WTC11 (cell line): ENCODE results near the gene FAR2. TPM values are rescaled to one million over a fixed set of nuclear protein-coding genes. Genes with fewer than 3 reads are reported as not detected.
A peak's percentile ranks its signal among the peaks of the same experiment; 100 is the strongest.

Source experiments
- ATAC-seq: fragments of 200-7000 bp; cut with Tn5 transposase; 2 replicates; pipeline ENCODE4 v1.10.0; 2021; ENCODE audit warnings: mild to moderate bottlenecking, moderate library complexity
- CTCF ChIA-PET: fragments of 300-600 bp; sonication (Branson Sonifier 250); formaldehyde crosslinking; loops from one replicate; lab custom pipeline; 2021; ENCODE audit warnings: antibody characterized with exemption; lab: Charles Lee
- POLR2A ChIA-PET: fragments of 350-600 bp; sonication (Branson Sonifier 250); formaldehyde crosslinking; loops from one replicate; lab custom pipeline; 2021; ENCODE audit warnings: antibody characterized with exemption; lab: Charles Lee
- DNase-seq: peaks from one replicate; pipeline ENCODE4 v3.0.0; 2021; ENCODE audit warnings: low spot score
- H3K27ac Mint-ChIP-seq: 2 replicates; pipeline ENCODE4 v1.8.0; 2021; ENCODE audit warnings: mixed read lengths
- H3K27me3 Mint-ChIP-seq: 2 replicates; pipeline ENCODE4 v1.8.0; 2021; ENCODE audit warnings: low read depth, mild to moderate bottlenecking, moderate library complexity, mixed read lengths
- H3K36me3 Mint-ChIP-seq: 2 replicates; pipeline ENCODE4 v1.8.0; 2021; ENCODE audit warnings: mixed read lengths
- H3K4me1 Mint-ChIP-seq: 2 replicates; pipeline ENCODE4 v1.8.0; 2022; ENCODE audit warnings: mixed read lengths
- H3K4me3 Mint-ChIP-seq: 2 replicates; pipeline ENCODE4 v1.8.0; 2021; ENCODE audit warnings: mild to moderate bottlenecking, moderate library complexity, mixed read lengths
- H3K9me3 Mint-ChIP-seq: 2 replicates; pipeline ENCODE4 v1.8.0; 2021; ENCODE audit warnings: mixed read lengths
- AFF4 ChIP-seq: sonication (generic); formaldehyde crosslinking; IDR thresholded peaks from 2 replicates; pipeline ENCODE4 v1.8.1; 2023; ENCODE audit warnings: mild to moderate bottlenecking, missing genetic modification reagents, borderline replicate concordance
- CTCF ChIP-seq: fragments of 200-600 bp; IDR thresholded peaks from 2 replicates; pipeline ENCODE4 v1.8.0; 2022; ENCODE audit warnings: antibody characterized with exemption
- ELF4 ChIP-seq: sonication (generic); formaldehyde crosslinking; IDR thresholded peaks from 2 replicates; pipeline ENCODE4 v1.8.1; 2022; ENCODE audit warnings: low read depth, mild to moderate bottlenecking, moderate library complexity, missing genetic modification reagents
- EMX1 ChIP-seq: fragments of 250-450 bp; sonication (Bioruptor Pico); IDR thresholded peaks from 2 replicates; pipeline ENCODE4 v1.8.0; 2021; ENCODE audit warnings: mild to moderate bottlenecking
- JAZF1 ChIP-seq: fragments of 250-450 bp; sonication (Bioruptor Pico); IDR thresholded peaks from 2 replicates; pipeline ENCODE4 v1.9.0; 2021; ENCODE audit warnings: moderate library complexity, mild to moderate bottlenecking, inconsistent platforms
- JUN ChIP-seq: sonication (generic); formaldehyde crosslinking; IDR thresholded peaks from 2 replicates; pipeline ENCODE4 v1.8.0; 2023; ENCODE audit warnings: mild to moderate bottlenecking, missing genetic modification reagents
- KAT7 ChIP-seq: sonication (generic); formaldehyde crosslinking; IDR thresholded peaks from 2 replicates; pipeline ENCODE4 v1.8.1; 2023; ENCODE audit warnings: missing genetic modification reagents, mild to moderate bottlenecking, borderline replicate concordance
- MXD4 ChIP-seq: fragments of 250-450 bp; sonication (Bioruptor Pico); IDR thresholded peaks from 2 replicates; pipeline ENCODE4 v1.8.0; 2021; ENCODE audit warnings: mild to moderate bottlenecking, moderate library complexity, borderline replicate concordance
- NR3C1 ChIP-seq: sonication (generic); formaldehyde crosslinking; conservative IDR thresholded peaks from 2 replicates; pipeline ENCODE4 v1.8.1; 2023; ENCODE audit warnings: low read depth, mild to moderate bottlenecking, missing genetic modification reagents
- SP1 ChIP-seq: sonication (generic); formaldehyde crosslinking; conservative IDR thresholded peaks from 2 replicates; pipeline ENCODE4 v1.8.1; 2022; ENCODE audit warnings: missing genetic modification reagents
- TP53 ChIP-seq: sonication (generic); formaldehyde crosslinking; IDR thresholded peaks from 2 replicates; pipeline ENCODE4 v1.8.1; 2023; ENCODE audit warnings: mild to moderate bottlenecking, missing genetic modification reagents
- USF1 ChIP-seq: sonication (generic); formaldehyde crosslinking; IDR thresholded peaks from 2 replicates; pipeline ENCODE4 v1.8.0; 2022; ENCODE audit warnings: mild to moderate bottlenecking, missing genetic modification reagents
- USF2 ChIP-seq: sonication (generic); formaldehyde crosslinking; IDR thresholded peaks from 2 replicates; pipeline ENCODE4 v1.8.1; 2023; ENCODE audit warnings: mild to moderate bottlenecking, missing genetic modification reagents, moderate library complexity
- ZBTB21 ChIP-seq: sonication (generic); formaldehyde crosslinking; IDR thresholded peaks from 2 replicates; pipeline ENCODE4 v1.8.1; 2023; ENCODE audit warnings: mild to moderate bottlenecking, missing genetic modification reagents, borderline replicate concordance
- ZMAT4 ChIP-seq: fragments of 250-450 bp; sonication (Bioruptor Pico); IDR thresholded peaks from 2 replicates; pipeline ENCODE4 v1.9.0; 2021; ENCODE audit warnings: mild to moderate bottlenecking
- ZNF138 ChIP-seq: sonication (generic); formaldehyde crosslinking; conservative IDR thresholded peaks from 2 replicates; pipeline ENCODE4 v1.8.1; 2022; ENCODE audit warnings: mild to moderate bottlenecking, moderate library complexity, missing genetic modification reagents
- ZNF219 ChIP-seq: sonication (generic); formaldehyde crosslinking; IDR thresholded peaks from 2 replicates; pipeline ENCODE4 v1.8.0; 2023; ENCODE audit warnings: missing genetic modification reagents, mild to moderate bottlenecking, borderline replicate concordance
- ZNF263 ChIP-seq: sonication (generic); formaldehyde crosslinking; IDR thresholded peaks from 2 replicates; pipeline ENCODE4 v1.8.1; 2022; ENCODE audit warnings: low read depth, mild to moderate bottlenecking, moderate library complexity, missing genetic modification reagents
- ZNF317 ChIP-seq: sonication (generic); formaldehyde crosslinking; IDR thresholded peaks from 2 replicates; pipeline ENCODE4 v1.8.1; 2023; ENCODE audit warnings: low read depth, mild to moderate bottlenecking, moderate library complexity, missing genetic modification reagents, borderline replicate concordance
- ZNF671 ChIP-seq: fragments of 250-450 bp; sonication (Bioruptor Pico); IDR thresholded peaks from 2 replicates; pipeline ENCODE4 v1.8.0; 2021; ENCODE audit warnings: mild to moderate bottlenecking
- ZSCAN18 ChIP-seq: fragments of 250-450 bp; sonication (Bioruptor Pico); IDR thresholded peaks from 2 replicates; pipeline ENCODE4 v2.1.2; 2022; ENCODE audit warnings: mild to moderate bottlenecking, moderate library complexity
- total RNA-seq: library from RNA; stranded (reverse); gene quantifications from 3 replicates; pipeline ENCODE4 v1.2.3, GENCODE V29; 2021

The FAR2 gene
- total RNA-seq, 1 experiment from 2014 or later: 20.0 TPM

- TF ChIP-seq ZSCAN18 (CRISPR knock-in tag): no peak
- no peak for TF ChIP-seq USF2 (CRISPR knock-in tag)
- no peak for TF ChIP-seq JUN (CRISPR knock-in tag)
- TF ChIP-seq EMX1 (CRISPR knock-in tag): no peak
- TF ChIP-seq AFF4 (CRISPR knock-in tag): no peak
- TF ChIP-seq JAZF1 (CRISPR knock-in tag): no peak
- TF ChIP-seq SP1: no peak
- TF ChIP-seq KAT7: no peak
- TF ChIP-seq ZNF219 (CRISPR knock-in tag): no peak
- TF ChIP-seq ELF4: no peak
These were observed 52.7 kb downstream of the FAR2 start (continued) for GRCh38 chr12:29201746-29202145.

- peaks cover 24% of the 10 kb centered on the region for H3K36me3 Mint-ChIP-seq
- DNase-seq (no peak), ATAC-seq (no peak)
- TF ChIP-seq NR3C1 (no peak), ZNF138 (CRISPR knock-in tag) (no peak)
- ChIA-PET POLR2A (no interaction called here), CTCF (no interaction called here)
- H3K4me1 Mint-ChIP-seq: peaks cover 21% of the 10 kb centered on the region
- peaks cover 24% of the 10 kb centered on the region for H3K9me3 Mint-ChIP-seq
- H3K27me3 Mint-ChIP-seq: peaks cover 55% of the 10 kb centered on the region
- H3K4me3 Mint-ChIP-seq: no peak overlapping the region
- no peak overlapping the region for H3K27ac Mint-ChIP-seq
These were observed 55.4 kb downstream of the FAR2 start for GRCh38 chr12:29204521-29204920.

- no peak overlapping the region for H3K4me3 Mint-ChIP-seq
- H3K27ac Mint-ChIP-seq: no peak overlapping the region
- H3K4me1 Mint-ChIP-seq: peaks cover 13% of the 10 kb centered on the region
- H3K9me3 Mint-ChIP-seq: peaks cover 23% of the 10 kb centered on the region
- ChIA-PET CTCF (no interaction called here), POLR2A (no interaction called here)
- peaks cover 34% of the 10 kb centered on the region for H3K27me3 Mint-ChIP-seq
- H3K36me3 Mint-ChIP-seq: peaks cover 23% of the 10 kb centered on the region
- DNase-seq (no peak), ATAC-seq (peak; percentile 75)
- TF ChIP-seq CTCF (no peak), ZNF317 (no peak), ZMAT4 (CRISPR knock-in tag) (no peak), JUN (CRISPR knock-in tag) (no peak), ELF4 (no peak), MXD4 (CRISPR knock-in tag) (no peak), TP53 (CRISPR knock-in tag) (no peak), ZBTB21 (CRISPR knock-in tag) (no peak), USF1 (CRISPR knock-in tag) (no peak), ZNF263 (CRISPR knock-in tag) (no peak), ZNF671 (CRISPR knock-in tag) (no peak), ZNF219 (CRISPR knock-in tag) (no peak)
These were observed 58.0 kb downstream of the FAR2 start for GRCh38 chr12:29207120-29207519.
